PFSK-1 (cell line): ENCODE data around the gene CNIH3.

Experiments
- FOXP2 ChIP-seq: optimal IDR thresholded peaks from 2 replicates; pipeline ENCODE3; 2011; ENCODE audit warnings: borderline replicate concordance, control low read depth, inconsistent platforms; ENCODE audit not compliant: insufficient read depth; ENCODE audit errors: extremely low read length, extremely low read depth
- POLR2AphosphoS5 ChIP-seq: IDR thresholded peaks from 2 replicates; pipeline ENCODE4 v1.6.1; 2012; ENCODE audit warnings: low read depth, mild to moderate bottlenecking, control low read depth, low read length, moderate library complexity
- REST ChIP-seq, 2 experiments: IDR thresholded peaks; 2 replicates each; pipeline versions ENCODE4 v1.6.1 to v1.8.0; 2011 to 2012; ENCODE audit warnings: low read depth in 2 of 2, low read length in 2 of 2, control low read depth in 1 of 2, inconsistent platforms in 1 of 2, mild to moderate bottlenecking in 1 of 2, moderate library complexity in 1 of 2; ENCODE audit not compliant: insufficient read depth in 1 of 2
- SIN3A ChIP-seq: IDR thresholded peaks from 2 replicates; pipeline ENCODE4 v1.6.1; 2012; ENCODE audit warnings: mild to moderate bottlenecking, low read length, moderate library complexity, borderline replicate concordance; ENCODE audit not compliant: insufficient read depth
- TAF1 ChIP-seq: IDR thresholded peaks from 2 replicates; pipeline ENCODE4 v1.6.1; 2012; ENCODE audit warnings: low read length, control low read depth, borderline replicate concordance; ENCODE audit not compliant: insufficient read depth

The CNIH3 gene

DNA sequence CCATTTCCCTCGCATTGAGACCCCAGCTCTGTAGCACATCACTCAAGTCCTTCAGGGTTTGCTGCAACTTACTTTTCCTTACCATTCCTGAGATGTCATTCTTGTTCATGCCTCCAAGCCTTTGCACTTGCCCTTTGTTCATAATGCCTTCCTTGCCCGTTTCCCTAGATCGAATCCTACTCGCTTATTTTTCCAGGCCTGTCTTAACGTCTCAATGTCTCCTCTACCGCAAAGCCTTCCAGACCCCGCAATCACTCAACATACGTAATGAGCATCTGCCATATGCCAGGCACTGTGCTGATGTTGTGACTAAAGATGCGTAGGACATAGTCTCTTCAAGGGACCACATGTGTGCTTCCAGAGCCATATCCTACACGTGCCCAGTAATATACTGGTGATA, 31.1 kb upstream of the CNIH3 start:
- TF ChIP-seq TAF1 (no peak), REST (IDR thresholded peaks at IDR 0.05; ENCODE audit: insufficient read depth in 1 of 2, low read depth in 2 of 2, low read length in 2 of 2) (no peak), SIN3A (no peak), FOXP2 (no peak)

DNA sequence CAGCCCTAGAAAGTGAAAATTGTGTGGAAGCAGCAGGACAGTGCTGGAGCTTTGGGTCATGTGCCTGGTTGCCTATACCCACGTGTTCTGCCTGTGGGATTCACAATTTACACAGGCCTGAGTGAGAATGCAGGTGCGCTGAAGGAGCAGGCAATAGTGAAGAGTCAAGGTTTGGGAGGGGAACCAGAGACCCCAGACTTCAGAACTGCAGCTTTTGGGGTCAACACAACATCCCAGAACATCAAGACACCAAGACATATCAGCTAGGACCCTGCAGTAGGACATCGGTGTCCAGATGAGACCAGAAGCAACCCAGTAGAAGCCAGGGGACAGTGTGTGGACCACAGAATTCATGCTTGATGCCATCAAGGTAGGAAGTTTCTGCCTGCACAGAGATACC, 29.1 kb upstream of the CNIH3 start:
- no peak for TF ChIP-seq SIN3A
- TF ChIP-seq POLR2AphosphoS5: no peak
- TF ChIP-seq TAF1: no peak
- no peak for TF ChIP-seq REST (IDR thresholded peaks at IDR 0.05; ENCODE audit: insufficient read depth in 1 of 2, low read depth in 2 of 2, low read length in 2 of 2)
- TF ChIP-seq FOXP2: no peak

- no peak for TF ChIP-seq FOXP2
- TF ChIP-seq SIN3A: no peak
- no peak for TF ChIP-seq TAF1
- no peak for TF ChIP-seq POLR2AphosphoS5
- TF ChIP-seq REST (IDR thresholded peaks at IDR 0.05; ENCODE audit: insufficient read depth in 1 of 2, low read depth in 2 of 2, low read length in 2 of 2): no peak
Observed at GRCh38 chr1:224588515-224588914, 27.6 kb upstream of the CNIH3 start.

- TF ChIP-seq FOXP2 (no peak), TAF1 (no peak), SIN3A (no peak), REST (IDR thresholded peaks at IDR 0.05; ENCODE audit: insufficient read depth in 1 of 2, low read depth in 2 of 2, low read length in 2 of 2) (no peak), POLR2AphosphoS5 (no peak)
Observed at GRCh38 chr1:224589006-224589405, 27.1 kb upstream of the CNIH3 start.

GRCh38 chr1:224591326-224591725, 24.8 kb upstream of the CNIH3 start:
- TF ChIP-seq SIN3A (no peak), TAF1 (no peak), REST (IDR thresholded peaks at IDR 0.05; ENCODE audit: insufficient read depth in 1 of 2, low read depth in 2 of 2, low read length in 2 of 2) (no peak), FOXP2 (no peak), POLR2AphosphoS5 (no peak)
